NCI-H1105 treated with DMSO at 0.1 percent for 48 hours (cell line): ENCODE data around the gene KCNMA1.

ENCODE experiments used
- DNase-seq: peaks from one replicate; lab custom pipeline; 2025; lab: John Stamatoyannopoulos, UW

Gene KCNMA1

DNA sequence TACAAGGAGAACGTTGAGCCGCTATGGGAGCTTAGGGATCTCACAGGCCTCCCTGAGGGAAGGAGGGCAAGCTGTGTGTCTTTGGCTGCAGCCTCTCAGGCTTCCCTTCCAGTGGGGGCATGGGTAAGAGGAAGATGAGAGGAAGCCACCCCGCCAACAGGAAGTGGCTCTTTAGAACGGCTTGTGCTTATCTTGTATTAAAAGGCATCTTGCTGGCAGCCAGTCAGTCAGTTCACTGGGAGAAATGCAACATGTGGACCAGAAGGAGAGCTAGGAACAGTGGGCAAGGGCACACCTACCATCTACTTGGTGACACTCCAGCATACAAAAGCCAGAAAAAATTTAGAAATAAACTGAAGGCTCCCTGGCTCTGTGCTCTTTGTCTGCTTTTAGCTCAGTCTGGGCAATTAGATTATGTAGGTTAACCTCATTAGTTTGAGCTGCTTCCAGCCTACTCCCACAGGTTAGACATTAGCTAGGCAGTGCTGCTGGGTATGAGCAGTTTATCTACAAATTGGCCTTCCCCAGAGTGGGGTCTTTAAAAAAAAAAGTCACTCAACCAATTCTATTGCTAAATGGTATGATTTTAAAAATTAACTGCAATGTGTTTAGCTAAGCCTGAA is 595.9 kb downstream of the KCNMA1 start:
- DNase-seq = no peak

DNA sequence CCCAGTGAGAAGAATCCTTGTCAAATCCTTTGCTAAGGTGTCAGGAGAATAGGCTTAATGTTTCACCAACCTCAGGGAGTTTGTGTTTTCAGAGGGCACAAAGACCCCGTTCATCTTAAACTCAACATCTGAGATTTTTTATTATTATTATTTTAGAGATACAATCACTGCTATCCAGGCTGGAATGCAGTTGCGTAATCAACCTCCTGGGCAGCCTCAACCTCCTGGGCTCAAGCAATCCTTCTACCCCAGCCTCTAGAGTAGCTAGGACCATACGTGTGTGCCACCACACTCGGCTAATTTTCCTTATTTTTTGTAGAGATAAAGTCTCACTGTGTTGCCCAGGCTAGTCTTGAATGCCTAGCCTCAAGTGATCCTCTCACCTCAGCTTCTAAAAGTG is 599.2 kb downstream of the KCNMA1 start:
- no peak for DNase-seq

DNA sequence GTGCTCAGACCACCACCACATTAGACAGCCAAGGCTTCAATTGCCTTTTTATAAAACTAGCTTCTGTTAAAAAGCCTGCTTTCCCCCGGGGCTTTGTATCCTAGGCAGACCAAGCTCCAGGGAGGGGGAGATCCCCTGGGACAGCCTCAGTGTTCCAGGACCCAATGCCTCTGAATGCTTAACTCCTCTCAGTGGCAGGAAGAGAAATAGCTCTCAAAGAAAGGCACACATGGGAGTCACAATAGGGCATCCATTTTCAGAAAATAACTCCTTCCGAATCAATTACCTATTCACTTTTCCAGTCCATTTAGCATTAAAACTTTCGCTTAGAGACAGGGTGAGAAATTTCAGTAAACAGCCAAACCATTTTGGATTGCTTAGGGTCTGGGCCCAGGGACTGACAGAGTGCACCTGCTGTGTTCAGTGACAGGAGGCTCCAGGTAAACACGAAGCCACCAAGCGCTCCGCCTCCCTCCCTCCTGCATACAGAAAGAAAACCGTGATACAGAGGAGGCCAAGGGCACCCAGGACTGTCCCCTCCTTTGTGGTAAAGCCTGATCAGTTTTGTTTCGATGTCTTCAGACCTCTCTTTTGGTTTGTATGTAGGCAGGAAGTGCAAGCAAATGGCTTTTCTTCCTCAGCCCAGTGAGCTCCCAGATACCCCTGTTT is 599.7 kb downstream of the KCNMA1 start:
- DNase-seq = peak; percentile 76

DNA sequence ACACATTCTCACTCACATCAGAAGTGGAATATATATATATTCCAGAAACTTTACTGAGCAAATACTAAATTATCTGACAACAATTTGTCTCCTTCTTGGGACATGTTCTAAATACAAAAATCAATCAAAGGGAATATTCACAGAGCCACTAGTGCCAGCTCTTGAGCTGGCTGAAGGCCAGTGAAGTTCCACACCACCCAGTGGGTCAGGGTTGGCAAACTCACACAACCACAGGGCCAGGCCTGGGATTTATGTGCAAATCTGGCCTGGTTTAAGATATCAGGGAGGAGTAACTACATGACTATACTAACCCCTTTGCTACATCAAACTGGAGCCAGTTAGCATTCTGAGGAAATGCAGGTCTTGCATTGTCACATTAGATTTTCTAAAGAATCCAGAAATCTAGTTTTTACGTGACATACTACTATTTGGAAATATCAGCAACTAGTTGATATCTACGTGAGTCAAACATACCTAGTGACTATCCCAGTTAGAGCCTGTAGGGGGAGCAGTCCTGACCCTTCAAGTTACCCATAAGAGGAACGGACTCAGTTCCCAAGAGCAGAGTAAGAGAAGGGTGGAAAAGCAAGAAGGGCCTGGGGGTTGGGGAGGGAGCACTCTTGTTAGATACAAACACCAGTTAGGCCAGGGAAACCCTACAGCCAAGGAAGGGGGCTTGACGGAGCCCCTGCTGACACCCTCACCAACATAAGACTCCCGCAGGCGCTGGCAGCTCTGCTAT is 600.4 kb downstream of the KCNMA1 start:
- DNase-seq = peak; percentile 45

DNA sequence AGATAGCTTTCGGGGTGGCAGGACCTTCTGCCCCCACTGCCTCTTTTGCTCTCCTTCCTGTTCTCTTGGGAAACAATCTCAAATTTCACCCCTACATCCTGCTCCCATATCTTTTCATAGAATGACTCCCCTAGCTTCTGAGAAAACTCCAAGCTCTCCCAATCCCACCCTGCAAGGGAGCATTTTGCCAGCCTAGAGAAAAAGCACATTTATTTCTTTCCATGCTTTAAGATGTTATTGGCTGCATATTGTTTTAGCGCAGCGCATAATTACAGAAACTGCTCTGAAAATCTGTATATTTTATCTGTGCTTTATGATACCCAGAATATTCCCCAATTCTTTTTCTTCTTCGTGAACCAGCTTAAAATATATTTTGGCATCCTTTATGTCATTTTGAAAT is 601.3 kb downstream of the KCNMA1 start:
- no peak for DNase-seq

DNA sequence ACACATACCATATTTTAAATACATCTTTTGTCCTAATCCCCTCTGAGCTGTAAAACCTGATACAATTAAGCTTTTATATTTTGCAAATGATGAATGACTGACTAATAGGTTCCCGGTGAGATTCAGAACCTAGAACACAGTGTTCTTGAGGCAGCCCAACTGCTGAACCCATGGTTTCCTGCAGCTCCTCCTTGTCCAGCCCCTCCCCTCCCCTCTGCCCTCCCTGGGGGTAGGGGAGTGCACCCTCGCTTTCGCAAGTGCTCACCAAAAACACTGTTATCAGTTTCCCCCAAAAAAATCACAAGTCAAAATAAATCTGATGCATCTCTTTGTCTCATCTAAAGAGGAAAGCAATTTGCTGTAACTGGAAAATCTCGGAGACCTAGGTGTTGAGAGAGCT is 602.8 kb downstream of the KCNMA1 start:
- no peak for DNase-seq

DNA sequence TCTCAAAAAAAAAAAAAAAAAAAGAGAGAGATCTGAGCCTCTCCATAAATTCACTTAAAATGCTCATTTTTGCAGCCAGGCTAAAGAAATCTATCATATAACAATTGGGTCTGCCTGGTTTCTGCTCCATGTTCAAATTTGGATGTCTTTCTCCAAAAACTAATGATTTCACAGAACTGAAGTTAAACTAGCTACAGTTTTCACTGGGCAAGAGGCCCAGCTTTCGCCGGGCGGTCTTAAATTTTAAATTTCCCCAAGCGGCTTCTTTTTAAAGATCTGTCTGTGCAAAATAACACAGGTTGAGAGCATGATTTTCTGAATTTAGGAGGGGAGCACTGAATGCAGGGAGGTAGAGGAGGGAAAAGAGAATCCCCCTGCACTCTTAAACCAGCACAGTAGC is 603.4 kb downstream of the KCNMA1 start:
- no peak for DNase-seq

DNA sequence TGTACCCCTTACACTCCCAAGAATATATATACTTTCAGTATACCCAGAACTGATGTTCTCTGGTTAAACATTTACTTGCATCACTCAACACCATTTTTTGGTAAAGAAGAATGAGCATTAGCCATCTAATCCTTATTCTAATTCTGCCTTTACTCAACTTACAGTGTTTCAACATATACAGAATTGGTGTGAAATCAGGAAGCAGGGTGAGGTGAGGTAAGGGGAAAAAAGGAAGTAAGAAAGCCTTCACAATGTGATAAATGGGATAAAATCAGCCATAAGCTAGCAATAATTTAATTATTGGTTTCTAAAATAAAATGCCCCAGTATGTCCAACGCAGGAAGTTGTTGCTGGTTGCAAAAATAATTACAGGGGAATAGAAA is 605.4 kb downstream of the KCNMA1 start:
- DNase-seq = no peak

DNA sequence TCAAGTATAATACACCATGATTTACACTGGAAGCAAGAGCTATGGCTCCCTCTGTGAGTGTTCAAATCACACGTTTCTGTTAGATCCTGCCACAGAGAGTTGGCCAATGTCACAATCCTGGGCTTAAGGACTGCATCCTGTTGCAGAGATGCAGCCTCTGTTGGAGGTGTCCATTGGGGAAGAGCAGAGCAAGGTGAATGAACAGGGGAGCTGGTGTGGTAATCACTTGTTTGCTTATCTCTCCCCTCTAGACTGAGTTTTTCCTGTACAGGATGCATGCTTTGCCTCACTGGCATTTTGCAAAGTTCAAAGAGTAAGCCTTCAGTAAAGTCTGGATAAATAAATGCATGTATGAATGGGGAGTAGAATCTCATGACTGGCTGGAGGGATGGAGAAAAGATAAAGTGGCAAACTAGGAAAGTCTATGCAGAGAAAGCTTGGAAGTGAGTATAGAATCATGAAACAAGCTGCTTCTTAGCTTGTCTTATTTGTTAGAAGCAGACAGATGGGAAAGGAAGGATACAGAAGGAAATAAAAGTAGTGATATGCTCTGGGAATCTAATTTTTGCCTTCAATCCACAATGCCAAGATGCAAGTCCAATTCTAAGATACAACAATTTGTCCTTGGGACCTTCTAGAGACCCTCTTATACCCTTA is 605.9 kb downstream of the KCNMA1 start:
- no peak for DNase-seq

DNA sequence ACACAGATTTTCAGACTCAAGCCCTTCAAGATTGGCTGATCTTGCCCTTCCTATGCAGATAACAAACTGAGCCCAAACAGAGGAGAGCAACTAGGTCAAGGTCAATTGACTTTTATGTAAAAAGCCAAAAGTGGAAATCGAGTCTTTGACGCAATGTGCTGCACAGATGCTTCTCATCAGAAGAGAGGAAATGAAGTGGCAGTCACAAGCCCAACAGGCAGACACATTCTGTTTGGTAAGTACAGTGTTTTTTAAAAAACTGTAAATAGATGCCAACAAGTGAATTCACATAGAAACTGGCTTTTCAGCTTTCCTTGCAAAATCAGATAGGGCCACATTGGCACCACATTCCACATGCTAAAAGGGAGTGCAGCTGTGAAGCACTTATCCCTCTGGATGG is 606.6 kb downstream of the KCNMA1 start:
- no peak for DNase-seq

DNA sequence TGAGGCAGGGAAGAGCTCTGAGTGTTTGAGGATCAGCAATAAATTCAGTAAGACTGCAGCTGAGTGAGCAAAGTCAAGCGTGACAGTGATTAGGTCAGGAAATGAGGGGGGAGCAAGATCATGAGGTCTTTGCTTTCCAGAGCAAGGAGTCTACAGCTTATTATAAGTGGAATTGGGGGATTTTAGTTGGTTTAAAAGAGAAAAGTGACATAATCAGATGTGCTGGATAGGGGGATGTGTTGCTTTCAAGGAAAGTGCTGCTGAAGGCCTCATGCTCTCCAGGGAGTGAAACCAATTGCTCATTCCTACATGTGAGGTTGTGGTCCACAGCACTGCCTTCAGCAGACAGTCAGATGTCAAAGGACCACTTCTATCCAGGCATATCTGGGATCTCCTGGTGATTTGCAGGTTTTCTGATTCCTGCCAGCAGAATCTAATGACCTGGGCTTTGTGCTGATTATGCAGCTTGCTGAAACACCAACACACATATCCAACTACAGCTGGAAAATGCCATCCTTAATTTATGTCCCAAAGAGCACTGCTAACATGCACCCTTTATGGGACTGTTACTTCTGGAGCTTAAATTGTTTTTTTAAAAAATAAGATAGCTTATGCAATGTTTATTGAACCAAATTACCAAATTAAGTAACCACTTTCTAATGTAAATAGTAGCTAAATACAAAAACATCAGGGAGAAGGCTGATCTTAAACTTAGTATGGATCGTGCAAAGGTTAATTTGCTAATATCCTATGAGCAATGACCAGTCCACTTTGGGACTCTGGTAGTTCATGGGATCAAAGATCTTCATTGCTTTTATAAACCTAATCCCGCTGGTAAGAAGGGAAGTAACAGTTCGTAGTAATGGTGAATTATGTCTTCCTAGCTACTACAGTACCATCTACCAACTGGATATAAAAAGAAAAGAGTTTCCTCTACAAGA is 607.6 kb downstream of the KCNMA1 start:
- no peak for DNase-seq

DNA sequence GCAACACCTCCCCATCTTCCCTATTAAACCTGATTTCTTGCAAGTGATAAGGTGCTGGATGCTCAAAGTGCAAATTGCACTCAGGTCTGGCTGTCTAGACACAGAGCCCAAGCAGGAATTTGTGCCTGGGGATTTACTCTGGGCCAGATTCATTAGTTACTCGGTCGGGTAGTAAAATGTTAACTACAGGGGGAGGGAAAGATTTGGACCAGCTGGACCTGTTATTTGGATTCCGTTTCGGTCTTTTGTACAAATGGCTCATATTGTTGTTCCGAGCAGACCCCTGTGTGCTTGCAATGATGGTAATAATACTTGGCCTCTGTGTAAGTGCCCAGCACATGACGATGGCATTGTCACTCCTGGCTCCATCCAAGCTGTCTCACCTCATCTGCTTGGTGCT is 609.6 kb downstream of the KCNMA1 start:
- no peak for DNase-seq

DNA sequence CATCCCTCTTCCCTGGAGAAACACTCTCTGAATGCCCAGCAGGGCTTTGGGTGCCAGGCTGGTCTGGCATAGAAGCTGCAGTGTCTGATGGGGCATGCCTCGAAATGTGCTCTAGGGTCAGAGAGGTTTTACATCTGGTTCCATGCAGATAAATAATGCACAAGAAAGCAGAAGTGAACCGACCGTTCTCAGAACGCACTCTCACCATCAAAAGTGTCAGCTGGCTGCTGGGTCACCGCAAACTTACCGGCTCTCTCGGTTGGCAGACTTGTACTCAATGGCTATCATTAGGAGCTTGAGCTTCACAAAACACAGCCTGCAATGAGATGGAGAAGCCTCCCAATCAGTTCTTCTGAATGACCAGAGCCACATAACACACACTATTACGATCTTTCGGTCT is 610.0 kb downstream of the KCNMA1 start:
- no peak for DNase-seq

DNA sequence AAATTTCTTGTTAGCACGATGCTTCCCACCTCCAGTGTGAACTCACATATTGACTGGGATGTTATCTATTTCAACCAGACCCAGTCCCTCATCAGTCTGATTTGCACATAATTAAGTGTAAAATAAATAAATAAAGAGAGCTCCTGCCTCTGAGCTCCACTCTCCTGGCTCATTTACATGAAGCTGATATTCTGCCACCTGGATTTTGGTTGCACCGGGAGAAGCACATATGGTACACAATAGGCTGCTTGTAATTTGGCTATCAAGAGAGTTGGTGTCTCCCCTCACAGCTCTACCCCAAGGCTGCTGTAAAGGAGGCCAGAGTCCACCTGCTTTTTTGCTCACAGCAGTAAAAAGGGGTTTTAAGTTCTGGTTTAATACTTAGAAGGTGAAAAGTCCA is 610.5 kb downstream of the KCNMA1 start:
- DNase-seq = peak; percentile 11

DNA sequence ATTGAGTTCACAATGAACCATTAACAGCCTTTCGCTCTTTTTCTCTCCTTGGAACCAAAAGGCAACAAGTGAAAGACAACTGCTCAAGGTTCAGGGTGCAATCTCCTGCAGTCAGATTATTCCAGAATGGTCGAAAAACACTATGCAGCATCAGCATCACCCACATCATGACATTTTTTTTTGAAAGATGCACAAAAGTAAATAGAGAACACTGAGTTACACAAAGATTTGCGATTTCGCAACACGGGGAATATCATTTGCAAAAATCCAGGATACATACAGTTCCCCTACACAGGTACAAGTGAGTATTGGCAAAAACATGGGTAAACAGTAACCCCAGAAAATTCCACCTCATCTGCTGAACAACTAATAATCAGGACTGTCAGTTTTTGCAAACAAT is 611.5 kb downstream of the KCNMA1 start:
- DNase-seq = no peak

DNA sequence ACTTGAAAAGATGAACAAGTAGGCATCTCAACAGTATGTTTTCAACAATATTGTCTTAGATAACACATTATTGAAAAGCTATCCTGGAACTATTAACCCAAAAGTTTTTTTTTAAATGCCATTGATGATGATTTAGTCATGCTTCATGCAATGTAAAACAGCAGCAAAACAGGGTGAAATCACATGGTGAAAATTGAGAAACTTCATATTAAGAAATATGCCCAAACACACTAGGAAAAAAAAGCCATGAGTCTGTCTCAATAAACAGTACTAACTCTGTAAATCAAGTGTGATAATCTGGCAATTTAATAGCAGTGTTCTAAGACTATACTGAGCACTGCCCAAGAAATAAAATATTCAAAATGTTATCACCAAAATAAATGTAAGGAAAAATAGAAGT is 613.1 kb downstream of the KCNMA1 start:
- DNase-seq = no peak

DNA sequence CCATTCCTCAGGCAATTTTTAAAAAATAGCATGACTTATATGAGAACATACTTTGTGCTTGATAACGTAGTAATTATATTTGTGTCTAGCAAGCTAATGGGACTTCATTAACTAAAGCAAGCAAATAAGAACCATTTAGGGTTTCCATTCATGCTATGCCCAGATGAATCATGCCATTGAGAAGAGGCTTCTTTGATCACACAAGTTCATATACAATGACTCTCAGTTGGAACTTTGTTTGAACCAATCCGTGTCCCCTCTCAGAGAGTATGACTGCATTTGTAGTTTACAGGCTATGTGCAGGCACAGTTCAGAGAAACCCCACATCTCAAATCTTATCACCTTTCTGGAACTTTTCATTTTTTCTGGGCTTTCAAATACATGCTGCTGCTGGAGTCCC is 614.2 kb downstream of the KCNMA1 start:
- no peak for DNase-seq

DNA sequence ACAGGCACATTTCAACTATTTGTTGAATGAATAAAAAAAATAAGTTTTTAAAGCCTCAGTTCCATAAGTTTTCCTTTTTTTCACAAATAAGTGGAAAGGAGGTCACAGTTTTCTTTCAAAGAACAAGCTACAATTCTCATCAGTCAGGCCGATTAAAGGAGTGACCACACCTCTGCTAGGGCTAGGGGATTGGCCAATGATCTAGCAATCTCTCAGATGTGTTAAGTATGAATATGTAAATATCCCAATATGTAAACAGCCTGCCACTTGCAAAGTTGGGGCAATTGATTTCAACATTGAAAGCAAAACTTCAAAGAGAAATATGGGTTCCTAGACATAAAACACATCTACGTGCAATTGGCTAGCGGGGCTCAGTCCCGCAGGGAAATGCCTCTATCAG is 614.9 kb downstream of the KCNMA1 start:
- no peak for DNase-seq

DNA sequence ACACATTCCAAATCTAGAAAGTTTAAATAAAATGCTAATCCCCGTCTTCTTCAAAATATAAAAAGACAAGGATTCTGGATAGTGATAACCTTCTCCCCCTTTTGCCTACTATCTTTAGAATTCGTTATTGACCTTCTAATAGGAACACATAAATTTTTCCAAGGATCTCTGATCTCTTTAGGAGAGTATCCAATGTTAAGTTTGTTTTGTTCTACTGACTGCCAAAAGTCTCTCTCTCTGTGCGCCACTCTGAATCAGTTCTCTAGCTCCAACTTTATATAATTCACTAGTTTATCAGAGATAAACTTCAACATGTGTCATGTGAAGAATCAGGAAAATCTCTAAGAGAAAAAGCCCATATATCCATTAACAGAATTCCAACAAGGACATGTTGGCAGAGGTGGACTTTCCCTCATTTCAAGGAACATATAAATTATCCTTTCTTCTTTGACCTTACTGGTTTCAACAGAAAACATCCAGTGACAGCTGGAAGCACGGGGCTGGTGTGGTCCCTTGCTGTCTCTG is 615.6 kb downstream of the KCNMA1 start:
- no peak for DNase-seq

DNA sequence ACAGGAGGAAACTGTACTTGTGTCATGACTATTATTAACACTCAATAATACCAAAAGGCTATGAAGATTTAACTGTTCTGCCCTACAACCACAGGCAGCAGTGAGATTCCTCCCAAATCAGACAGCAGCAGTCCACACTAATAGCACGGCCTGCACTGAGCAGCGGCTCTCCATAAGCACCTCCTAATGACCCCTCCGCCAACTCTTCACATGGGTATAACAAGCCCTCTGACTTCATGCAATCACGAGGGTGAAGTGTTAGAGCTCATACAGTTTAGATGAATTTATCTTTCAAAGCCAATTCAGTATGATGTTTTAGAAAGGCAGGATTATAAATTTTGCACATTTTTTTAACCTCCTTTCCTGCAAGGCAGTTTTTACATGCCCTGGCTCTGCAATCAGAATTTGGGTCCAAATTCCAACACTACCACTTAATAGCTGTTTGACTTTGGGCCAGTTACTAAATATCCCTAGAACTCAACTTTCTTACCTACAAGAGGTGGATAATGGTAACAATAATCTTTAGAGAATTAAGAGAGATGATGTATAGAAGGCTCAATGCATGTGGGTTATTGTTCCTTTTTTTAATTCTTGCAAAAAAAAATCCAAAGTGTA is 617.1 kb downstream of the KCNMA1 start:
- no peak for DNase-seq

DNA sequence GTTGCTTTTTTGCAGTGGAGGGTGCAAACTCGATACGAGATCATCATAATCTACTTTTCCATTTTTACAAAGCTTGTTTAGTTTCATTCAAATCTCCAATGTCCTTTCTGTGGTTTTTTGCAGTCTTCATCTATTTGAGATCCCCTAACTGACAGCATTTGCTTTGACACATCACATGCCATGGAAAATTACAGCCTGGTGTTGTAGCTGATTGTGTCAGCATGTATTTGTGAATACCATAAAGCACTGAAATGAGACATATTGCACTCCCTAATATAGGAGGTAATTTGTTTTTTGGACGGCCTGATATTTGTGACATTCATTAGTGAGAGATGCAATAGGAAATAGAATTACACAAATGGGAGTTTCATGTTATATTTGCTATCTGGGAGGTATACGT is 620.8 kb downstream of the KCNMA1 start:
- DNase-seq = no peak
